DND-41 (cell line): ENCODE measurements around the gene PRC1.

Experiments
- ATAC-seq: fragments of 200-7000 bp; cut with Tn5 transposase; 3 replicates; pipeline ENCODE4 v1.9.1; 2021; ENCODE audit warnings: low read depth; ENCODE audit not compliant: insufficient read depth
- DNase-seq: peaks from one replicate; pipeline ENCODE4 v3.0.0-alpha.2; 2020
- H2AFZ ChIP-seq: 2 replicates; pipeline ENCODE4 v1.6.0; 2012; ENCODE audit warnings: low read depth, low read length
- H3K27ac ChIP-seq: 2 replicates; pipeline ENCODE4 v1.5.1; 2012; ENCODE audit warnings: low read length, inconsistent platforms
- H3K27me3 ChIP-seq: fragments of 200-600 bp; sonication (generic); 2 replicates; pipeline ENCODE4 v1.6.0; 2012; ENCODE audit warnings: low read length, mild to moderate bottlenecking, inconsistent platforms; ENCODE audit not compliant: insufficient read depth, poor library complexity
- H3K36me3 ChIP-seq: 2 replicates; pipeline ENCODE4 v1.5.1; 2012; ENCODE audit warnings: low read length, inconsistent platforms; ENCODE audit not compliant: insufficient read depth
- H3K4me1 ChIP-seq: 2 replicates; pipeline ENCODE4 v1.5.1; 2012; ENCODE audit warnings: mild to moderate bottlenecking, low read length; ENCODE audit not compliant: insufficient read depth
- H3K4me2 ChIP-seq: 2 replicates; pipeline ENCODE4 v1.6.0; 2012; ENCODE audit warnings: mild to moderate bottlenecking, moderate library complexity, low read length, inconsistent platforms; ENCODE audit not compliant: insufficient read depth
- H3K4me3 ChIP-seq, 2 experiments: fragments of 200-600 bp in 1 of 2; shearing (Covaris generic) in 1 of 2; 2 replicates each; pipeline ENCODE4 v1.5.1; 2012 to 2016; ENCODE audit warnings: inconsistent platforms in 2 of 2, low read length in 2 of 2, mild to moderate bottlenecking in 2 of 2, low read depth in 1 of 2, moderate library complexity in 1 of 2
- H3K79me2 ChIP-seq: 2 replicates; pipeline ENCODE4 v1.6.0; 2012; ENCODE audit warnings: low read length, inconsistent platforms; ENCODE audit not compliant: insufficient read depth
- H3K9ac ChIP-seq: 2 replicates; pipeline ENCODE4 v1.6.0; 2012; ENCODE audit warnings: low read depth, mild to moderate bottlenecking, inconsistent platforms, low read length, moderate library complexity
- H3K9me3 ChIP-seq: 2 replicates; pipeline ENCODE4 v1.5.1; 2012; ENCODE audit warnings: low read length, moderate library complexity, mild to moderate bottlenecking, inconsistent platforms; ENCODE audit not compliant: insufficient read depth, severe bottlenecking
- H4K20me1 ChIP-seq: 2 replicates; pipeline ENCODE4 v1.6.0; 2012; ENCODE audit warnings: low read length; ENCODE audit not compliant: insufficient read depth
- EZH2 ChIP-seq: IDR thresholded peaks from 3 replicates; pipeline ENCODE4 v1.6.1; 2012; ENCODE audit warnings: borderline replicate concordance, low read depth, mild to moderate bottlenecking, moderate library complexity, low read length, inconsistent platforms; ENCODE audit not compliant: severe bottlenecking
- TF ChIP-seq, protein P1 (sequence below): IDR thresholded peaks from 2 replicates; pipeline ENCODE4 v1.5.1; 2012; ENCODE audit warnings: borderline replicate concordance, low read length, moderate library complexity, mild to moderate bottlenecking; ENCODE audit not compliant: poor library complexity, severe bottlenecking; ENCODE audit errors: extremely low read depth

Gene PRC1

DNA sequence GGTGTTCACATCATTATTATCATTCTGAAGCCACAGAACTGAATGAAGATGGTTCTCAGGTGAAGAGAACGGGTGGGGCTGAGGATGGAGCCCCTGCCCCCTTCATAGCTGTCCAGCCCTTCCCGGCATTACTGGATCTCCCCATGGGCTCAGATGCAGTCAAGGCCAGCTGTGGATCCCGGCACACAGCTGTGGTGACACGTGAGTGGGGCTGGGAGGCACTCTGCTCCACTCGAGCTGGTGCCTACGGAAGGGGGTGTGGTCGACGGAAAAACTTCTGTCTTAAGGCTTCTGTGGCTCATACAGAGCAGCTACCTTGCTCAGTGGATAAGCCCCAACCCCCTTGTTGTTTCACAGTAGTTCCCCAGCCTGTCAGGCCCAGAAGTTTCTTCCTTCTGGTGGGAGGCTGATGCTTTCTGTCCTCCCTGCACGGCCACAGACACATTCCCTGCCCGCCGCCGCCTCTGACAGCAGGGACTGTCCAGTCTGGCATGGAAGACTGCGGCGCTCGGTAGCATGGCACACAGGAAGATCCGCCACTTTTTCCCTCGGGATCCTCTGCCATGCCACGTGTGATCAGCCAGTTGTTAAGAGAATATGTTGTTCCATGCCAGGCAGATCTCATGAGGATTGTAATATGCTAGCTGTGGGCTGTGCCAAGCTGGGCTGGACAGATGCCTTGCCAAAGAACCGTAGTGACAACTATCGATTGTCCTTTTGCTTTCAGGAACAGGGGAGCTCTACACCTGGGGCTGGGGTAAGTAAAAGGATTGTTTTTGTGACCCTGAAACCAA lies 33.8 kb downstream of the PRC1 start:
- DNase-seq (no peak), ATAC-seq (no peak)
- H3K9ac ChIP-seq: no peak overlapping the region
- H3K4me1 ChIP-seq: peaks cover 14% of the 10 kb centered on the region
- H3K36me3 ChIP-seq: peaks cover 83% of the 10 kb centered on the region
- no peak overlapping the region for H3K4me2 ChIP-seq
- no peak overlapping the region for H2AFZ ChIP-seq
- no peaks in the 10 kb centered on the region for H3K27me3 ChIP-seq
- peaks cover 45% of the 10 kb centered on the region for H3K79me2 ChIP-seq
- no peaks in the 10 kb centered on the region for H3K9me3 ChIP-seq
- TF ChIP-seq EZH2: no peak
- TF ChIP-seq, protein P1, sequence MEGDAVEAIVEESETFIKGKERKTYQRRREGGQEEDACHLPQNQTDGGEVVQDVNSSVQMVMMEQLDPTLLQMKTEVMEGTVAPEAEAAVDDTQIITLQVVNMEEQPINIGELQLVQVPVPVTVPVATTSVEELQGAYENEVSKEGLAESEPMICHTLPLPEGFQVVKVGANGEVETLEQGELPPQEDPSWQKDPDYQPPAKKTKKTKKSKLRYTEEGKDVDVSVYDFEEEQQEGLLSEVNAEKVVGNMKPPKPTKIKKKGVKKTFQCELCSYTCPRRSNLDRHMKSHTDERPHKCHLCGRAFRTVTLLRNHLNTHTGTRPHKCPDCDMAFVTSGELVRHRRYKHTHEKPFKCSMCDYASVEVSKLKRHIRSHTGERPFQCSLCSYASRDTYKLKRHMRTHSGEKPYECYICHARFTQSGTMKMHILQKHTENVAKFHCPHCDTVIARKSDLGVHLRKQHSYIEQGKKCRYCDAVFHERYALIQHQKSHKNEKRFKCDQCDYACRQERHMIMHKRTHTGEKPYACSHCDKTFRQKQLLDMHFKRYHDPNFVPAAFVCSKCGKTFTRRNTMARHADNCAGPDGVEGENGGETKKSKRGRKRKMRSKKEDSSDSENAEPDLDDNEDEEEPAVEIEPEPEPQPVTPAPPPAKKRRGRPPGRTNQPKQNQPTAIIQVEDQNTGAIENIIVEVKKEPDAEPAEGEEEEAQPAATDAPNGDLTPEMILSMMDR: no peak
- H4K20me1 ChIP-seq: peaks cover 8% of the 10 kb centered on the region; the same call in 1 of the 2 replicates
- no peak overlapping the region for H3K4me3 ChIP-seq
- no peak overlapping the region for H3K27ac ChIP-seq

DNA sequence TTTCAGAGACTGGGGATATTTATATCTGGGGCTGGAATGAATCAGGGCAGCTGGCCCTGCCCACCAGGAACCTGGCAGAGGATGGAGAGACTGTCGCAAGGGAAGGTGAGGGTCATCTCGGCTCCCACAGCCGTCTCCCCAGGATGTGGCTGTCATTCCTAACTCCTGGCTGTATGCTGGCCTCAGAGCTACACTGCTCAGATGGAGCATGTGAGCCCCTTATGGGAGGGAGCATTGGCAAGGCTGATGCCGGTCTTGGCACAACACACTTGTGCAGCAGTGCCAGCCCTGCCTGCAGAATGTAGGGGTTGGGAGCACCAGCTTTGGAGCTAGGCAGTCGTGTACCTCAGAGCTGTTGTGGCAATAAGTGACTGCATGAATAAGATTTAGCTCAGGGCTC lies 34.4 kb downstream of the PRC1 start:
- peaks cover 16% of the 10 kb centered on the region for H3K4me1 ChIP-seq
- H3K4me3 ChIP-seq: no peak overlapping the region
- TF ChIP-seq, protein P1: no peak
- no peak for TF ChIP-seq EZH2
- H3K36me3 ChIP-seq: peaks cover 78% of the 10 kb centered on the region
- no peak overlapping the region for H2AFZ ChIP-seq
- H4K20me1 ChIP-seq: peaks cover 8% of the 10 kb centered on the region; the same call in 1 of the 2 replicates
- 0 out of 2 replicates have a peak overlapping the region, but pooled peaks have one; percentile 32 for H3K27ac ChIP-seq
- no peak overlapping the region for H3K9ac ChIP-seq
- no peak for DNase-seq
- no peak overlapping the region for H3K4me2 ChIP-seq
- no peak for ATAC-seq
- H3K9me3 ChIP-seq: no peaks in the 10 kb centered on the region
- no peaks in the 10 kb centered on the region for H3K27me3 ChIP-seq
- H3K79me2 ChIP-seq: peaks cover 49% of the 10 kb centered on the region

DNA sequence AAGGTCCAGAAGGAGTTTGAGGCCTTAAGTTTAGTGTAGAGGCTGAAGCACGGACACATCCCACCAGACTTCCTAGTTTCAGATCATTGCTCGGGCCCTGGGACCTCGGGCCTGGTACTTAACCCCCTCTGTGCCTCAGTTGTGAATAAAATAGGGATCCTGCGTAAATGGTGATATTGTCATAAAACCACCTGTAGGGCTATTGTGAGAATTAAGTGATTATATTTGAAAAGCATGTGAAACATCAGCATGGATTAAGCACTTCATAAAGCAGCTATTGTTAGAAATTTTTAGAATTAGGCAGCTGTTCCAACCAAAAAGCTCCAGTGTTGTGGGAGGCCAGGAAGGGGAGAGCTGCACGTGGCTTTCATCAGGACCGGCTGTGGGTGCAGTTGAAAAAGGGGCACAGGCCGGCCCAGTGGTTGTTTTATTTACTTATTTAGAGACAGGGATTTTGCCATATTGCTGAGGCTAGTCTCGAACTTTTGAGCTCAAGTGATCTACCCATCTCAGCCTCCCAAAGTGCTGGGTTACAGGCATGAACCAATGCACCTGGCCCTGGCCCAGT lies 35.2 kb downstream of the PRC1 start:
- Histone ChIP-seq H3K4me1 (peaks cover 21% of the 10 kb centered on the region), H3K27me3 (no peaks in the 10 kb centered on the region), H3K4me3 (no peak overlapping the region), H3K4me2 (no peak overlapping the region), H4K20me1 (peaks cover 8% of the 10 kb centered on the region; the same call in 1 of the 2 replicates), H3K9me3 (no peaks in the 10 kb centered on the region), H3K9ac (no peak overlapping the region), H3K79me2 (peaks cover 48% of the 10 kb centered on the region), H3K36me3 (peaks cover 72% of the 10 kb centered on the region), H2AFZ (no peak overlapping the region), H3K27ac (no peak overlapping the region)
- TF ChIP-seq EZH2: no peak
- TF ChIP-seq, protein P1: no peak
- DNase-seq: no peak
- ATAC-seq: no peak
